NB4 (cell line): ENCODE measurements around the gene PARM1.

Source experiments
- DNase-seq: peaks from one replicate; pipeline ENCODE4 v3.0.0; 2010; ENCODE audit warnings: low read depth
- H3K4me3 ChIP-seq: one replicate; pipeline ENCODE4 v1.5.1; 2011; ENCODE audit warnings: mild to moderate bottlenecking, low read depth, low read length, moderate library complexity
- MYC ChIP-seq: IDR thresholded peaks from 2 replicates; pipeline ENCODE4 v1.6.1; 2011; ENCODE audit warnings: low read depth, low read length
- POLR2A ChIP-seq: IDR thresholded peaks from 2 replicates; pipeline ENCODE4 v1.6.1; 2011; ENCODE audit warnings: mild to moderate bottlenecking; ENCODE audit not compliant: insufficient read length; ENCODE audit errors: extremely low read depth
- TF ChIP-seq, protein P1 (sequence below): IDR thresholded peaks from one replicate; pipeline ENCODE4 v1.5.1; 2012; ENCODE audit warnings: low read depth, low read length
- TF ChIP-seq, protein P2 (sequence below): IDR thresholded peaks from 2 replicates; pipeline ENCODE4 v1.6.1; 2011; ENCODE audit warnings: low read depth, low read length

PARM1 gene

GRCh38 chr4:75016472-75016871, 83.6 kb downstream of the PARM1 start:
- DNase-seq, result no peak
- TF ChIP-seq, protein P1, sequence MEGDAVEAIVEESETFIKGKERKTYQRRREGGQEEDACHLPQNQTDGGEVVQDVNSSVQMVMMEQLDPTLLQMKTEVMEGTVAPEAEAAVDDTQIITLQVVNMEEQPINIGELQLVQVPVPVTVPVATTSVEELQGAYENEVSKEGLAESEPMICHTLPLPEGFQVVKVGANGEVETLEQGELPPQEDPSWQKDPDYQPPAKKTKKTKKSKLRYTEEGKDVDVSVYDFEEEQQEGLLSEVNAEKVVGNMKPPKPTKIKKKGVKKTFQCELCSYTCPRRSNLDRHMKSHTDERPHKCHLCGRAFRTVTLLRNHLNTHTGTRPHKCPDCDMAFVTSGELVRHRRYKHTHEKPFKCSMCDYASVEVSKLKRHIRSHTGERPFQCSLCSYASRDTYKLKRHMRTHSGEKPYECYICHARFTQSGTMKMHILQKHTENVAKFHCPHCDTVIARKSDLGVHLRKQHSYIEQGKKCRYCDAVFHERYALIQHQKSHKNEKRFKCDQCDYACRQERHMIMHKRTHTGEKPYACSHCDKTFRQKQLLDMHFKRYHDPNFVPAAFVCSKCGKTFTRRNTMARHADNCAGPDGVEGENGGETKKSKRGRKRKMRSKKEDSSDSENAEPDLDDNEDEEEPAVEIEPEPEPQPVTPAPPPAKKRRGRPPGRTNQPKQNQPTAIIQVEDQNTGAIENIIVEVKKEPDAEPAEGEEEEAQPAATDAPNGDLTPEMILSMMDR, result no peak
- TF ChIP-seq MYC (no peak), POLR2A (no peak)
- TF ChIP-seq, protein P2, sequence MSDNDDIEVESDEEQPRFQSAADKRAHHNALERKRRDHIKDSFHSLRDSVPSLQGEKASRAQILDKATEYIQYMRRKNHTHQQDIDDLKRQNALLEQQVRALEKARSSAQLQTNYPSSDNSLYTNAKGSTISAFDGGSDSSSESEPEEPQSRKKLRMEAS, result no peak
- H3K4me3 ChIP-seq, result no peak overlapping the region

DNA sequence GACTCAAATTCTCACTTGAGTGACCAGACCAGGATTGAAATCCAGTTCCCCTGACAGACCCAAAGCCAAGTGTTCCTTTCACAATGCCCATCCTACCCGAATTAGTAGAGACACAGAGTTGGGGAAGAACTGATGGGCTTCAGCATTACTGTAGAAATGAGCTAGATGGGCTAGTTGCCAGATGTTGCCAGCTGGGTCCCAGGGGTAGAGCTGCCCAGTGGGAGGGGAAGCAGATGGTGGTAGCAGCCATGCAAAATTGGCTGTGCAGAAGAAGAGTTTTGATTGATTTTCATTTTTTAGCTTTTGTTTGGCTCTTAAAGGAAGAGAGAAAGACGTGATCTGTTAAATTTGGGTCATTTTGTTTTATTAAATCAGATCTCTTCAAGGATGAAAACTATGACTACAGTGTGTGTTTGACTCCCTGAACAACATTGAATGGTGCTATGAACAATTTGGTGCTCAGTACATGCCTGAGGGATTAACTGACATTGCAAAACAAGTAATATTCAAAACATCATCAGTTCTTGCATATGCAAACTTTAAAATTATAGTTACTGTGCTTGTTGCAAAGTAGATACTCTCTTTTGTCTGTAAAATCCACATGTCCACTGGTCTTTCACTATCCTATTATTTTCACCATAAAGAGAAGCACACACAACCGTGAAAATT, 86.0 kb downstream of the PARM1 start:
- no peak for DNase-seq
- TF ChIP-seq, protein P1, result no peak
- TF ChIP-seq POLR2A (no peak), MYC (no peak)
- TF ChIP-seq, protein P2, result no peak
- H3K4me3 ChIP-seq, result no peak overlapping the region

DNA sequence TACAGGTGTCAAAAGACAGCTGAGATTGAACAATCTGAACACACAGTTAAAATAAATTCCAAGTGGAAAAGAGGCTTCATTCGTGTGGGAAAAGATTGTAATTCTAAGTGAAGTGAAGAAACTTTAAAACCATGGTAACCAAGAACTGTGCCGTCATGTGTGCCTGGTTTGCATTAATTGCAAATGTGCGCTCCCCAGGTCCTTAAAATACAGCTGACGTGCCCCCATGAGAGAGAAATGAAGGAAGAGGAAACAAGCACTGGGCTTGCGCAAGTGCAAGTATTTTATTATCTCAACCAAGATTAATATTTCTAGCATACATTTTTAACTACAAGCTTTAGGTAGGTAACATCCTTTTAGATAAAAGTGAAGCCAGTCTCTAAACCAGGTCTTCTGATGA, 92.5 kb downstream of the PARM1 start:
- TF ChIP-seq, protein P1, result no peak
- no peak for TF ChIP-seq POLR2A
- TF ChIP-seq, protein P2, result no peak
- no peak for TF ChIP-seq MYC
- H3K4me3 ChIP-seq, result no peak overlapping the region
- no peak for DNase-seq

GRCh38 chr4:75028196-75028854, 95.4 kb downstream of the PARM1 start:
- DNase-seq, result no peak
- TF ChIP-seq, protein P1, result no peak
- TF ChIP-seq MYC (no peak), POLR2A (no peak)
- TF ChIP-seq, protein P2, result no peak
- H3K4me3 ChIP-seq, result no peak overlapping the region

GRCh38 chr4:75030028-75030427, 97.1 kb downstream of the PARM1 start:
- TF ChIP-seq, protein P1, result no peak
- TF ChIP-seq, protein P2, result no peak
- TF ChIP-seq MYC (no peak), POLR2A (no peak)
- no peak overlapping the region for H3K4me3 ChIP-seq
- no peak for DNase-seq
